Kasumi-1 (cell line): ENCODE data around the gene PEX11G.
"Not testable (repeated sequence)": the region's sequence is repeated elsewhere in the genome, so short reads cannot be mapped to it uniquely, and the experiment has no call there.

Source experiments
- DNase-seq, 2 experiments: peaks; one replicate each; lab custom pipeline; 2025; lab: John Stamatoyannopoulos, UW

Gene PEX11G

GRCh38 chr19:7467009-7467989 is 21.5 kb downstream of the PEX11G start:
- no peak for DNase-seq

- no peak for DNase-seq
Measured at GRCh38 chr19:7463575-7463974, 25.3 kb downstream of the PEX11G start.

- no peak for DNase-seq
Measured at GRCh38 chr19:7461841-7462629, 26.8 kb downstream of the PEX11G start.

- DNase-seq = no peak
Measured at GRCh38 chr19:7460562-7460966, 28.3 kb downstream of the PEX11G start.

- DNase-seq = no peak
Measured at GRCh38 chr19:7459773-7460172, 29.1 kb downstream of the PEX11G start.

- DNase-seq = no peak
Measured at GRCh38 chr19:7458675-7459074, 30.2 kb downstream of the PEX11G start.

- no peak for DNase-seq
Measured at GRCh38 chr19:7456964-7457541, 31.8 kb downstream of the PEX11G start.

- DNase-seq = no peak
Measured at GRCh38 chr19:7455600-7456296, 33.1 kb downstream of the PEX11G start.

- DNase-seq = no peak
Measured at GRCh38 chr19:7454998-7455397, 33.8 kb downstream of the PEX11G start.

GRCh38 chr19:7450243-7451223 is 38.3 kb downstream of the PEX11G start:
- DNase-seq = no peak

- DNase-seq = not testable (repeated sequence)
Measured at GRCh38 chr19:7449391-7450070, 39.3 kb downstream of the PEX11G start.

- no peak for DNase-seq
Measured at GRCh38 chr19:7447648-7448047, 41.2 kb downstream of the PEX11G start.

GRCh38 chr19:7445104-7445503 is 43.7 kb downstream of the PEX11G start:
- no peak for DNase-seq

GRCh38 chr19:7444042-7444441 is 44.8 kb downstream of the PEX11G start:
- DNase-seq = no peak

- no peak for DNase-seq
Measured at GRCh38 chr19:7442423-7442822, 46.4 kb downstream of the PEX11G start.

GRCh38 chr19:7441468-7442146 is 47.2 kb downstream of the PEX11G start:
- DNase-seq = no peak

- no peak for DNase-seq
Measured at GRCh38 chr19:7440188-7440975, 48.5 kb downstream of the PEX11G start.

GRCh38 chr19:7435586-7435985 is 53.2 kb downstream of the PEX11G start:
- DNase-seq = no peak

- no peak for DNase-seq
Measured at GRCh38 chr19:7434391-7434790, 54.4 kb downstream of the PEX11G start.
